Ammon's horn (tissue), 1 donor: ENCODE measurements around the gene SCRN2.

Source experiments
- DNase-seq: peaks from one replicate; pipeline ENCODE4 v3.0.0-alpha.2; 2016; ENCODE audit warnings: low spot score

Gene SCRN2

GRCh38 chr17:47804461-47804860 lies 36.6 kb downstream of the SCRN2 start:
- no peak for DNase-seq

GRCh38 chr17:47803751-47804150 lies 37.3 kb downstream of the SCRN2 start:
- DNase-seq: no peak

- peak; percentile 1 for DNase-seq
Observed at GRCh38 chr17:47803201-47803600, 37.9 kb downstream of the SCRN2 start.

GRCh38 chr17:47802341-47803022 lies 38.6 kb downstream of the SCRN2 start:
- DNase-seq: peak; percentile 51

GRCh38 chr17:47801906-47802305 lies 39.2 kb downstream of the SCRN2 start:
- no peak for DNase-seq

- DNase-seq: no peak
Observed at GRCh38 chr17:47801176-47801765, 39.8 kb downstream of the SCRN2 start.

- no peak for DNase-seq
Observed at GRCh38 chr17:47800686-47801085, 40.4 kb downstream of the SCRN2 start.

- no peak for DNase-seq
Observed at GRCh38 chr17:47797797-47798196, 43.3 kb downstream of the SCRN2 start.

GRCh38 chr17:47792979-47793378 lies 48.1 kb downstream of the SCRN2 start:
- DNase-seq: no peak

GRCh38 chr17:47792457-47792856 lies 48.6 kb downstream of the SCRN2 start:
- DNase-seq: no peak

- no peak for DNase-seq
Observed at GRCh38 chr17:47791025-47791424, 50.0 kb downstream of the SCRN2 start.

GRCh38 chr17:47789611-47790561 lies 51.2 kb downstream of the SCRN2 start:
- DNase-seq: peak; percentile 48
